ENCODE results near the gene DHX34. TPM values are rescaled to one million over a fixed set of nuclear protein-coding genes. Genes with fewer than 3 reads are reported as not detected.
A peak's percentile ranks its signal among the peaks of the same experiment; 100 is the strongest.

DHX34 gene
- polyA plus RNA-seq, 3 donors = 3.4 to 34.4 (median 3.8) TPM

DNA sequence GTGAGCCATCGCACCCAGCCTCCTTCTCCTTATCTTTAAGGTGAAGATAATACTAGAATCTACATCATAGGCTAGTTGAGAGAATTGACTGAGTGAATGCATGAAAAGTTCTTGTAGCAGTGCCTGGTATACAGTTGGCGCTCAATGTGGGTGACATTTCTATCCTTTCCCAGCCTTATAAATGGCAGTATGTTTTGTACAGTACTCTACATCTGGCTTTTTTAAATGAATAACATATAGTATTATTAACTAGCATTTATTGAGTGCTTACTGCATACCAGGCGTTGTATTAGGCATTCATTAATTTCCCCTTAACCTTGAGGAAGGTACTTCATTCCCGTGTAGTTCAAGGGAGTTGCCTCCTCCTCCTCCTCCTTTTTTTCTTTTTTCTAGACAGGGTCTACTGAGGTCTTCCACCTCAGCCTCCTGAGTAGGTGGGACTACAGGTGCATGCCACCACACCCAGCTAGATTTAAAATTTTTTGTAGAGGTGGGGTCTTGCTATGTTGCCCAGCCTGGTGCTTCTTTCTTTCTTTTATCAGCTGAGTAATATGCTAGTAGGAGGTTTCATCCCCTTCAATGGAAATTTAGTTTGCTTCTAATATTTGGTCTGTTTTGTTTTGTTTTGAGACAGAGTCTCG is 36.6 kb upstream of the DHX34 start:
- peak overlapping the region; percentile 90 for H3K4me2 ChIP-seq (replicated peaks; ENCODE audit: extremely low read depth, low read length, poor library complexity, severe bottlenecking)
- peak overlapping the region; percentile 15 for H3K9ac ChIP-seq (ENCODE audit: insufficient read depth, low read length, poor library complexity, severe bottlenecking)
- Mint-ChIP-seq H3K9me3 (peaks cover 0 to 9% (median 3%) of the 10 kb centered on the region in 7 donors), H3K27ac (peak overlapping the region; percentile 88 to 100 (median 99)), H3K4me1 (peaks cover 72% of the 10 kb centered on the region), H3K36me3 (peaks cover 64 to 68% of the 10 kb centered on the region in 2 donors), H3K27me3 (ENCODE audit: low read depth in 3 of 3) (peaks cover under 1 to 9% (median 3%) of the 10 kb centered on the region in 3 donors), H3K4me3 (peak overlapping the region; percentile 96 to 99)
- H3K79me2 ChIP-seq (ENCODE audit: insufficient read depth, low read length) = peaks cover 74% of the 10 kb centered on the region
- H3K4me3 ChIP-seq (replicated peaks in 1 of 3; ENCODE audit: low read depth in 2 of 3, low read length in 3 of 3) = peak overlapping the region; percentile 45 to 92 (median 92)
- intact Hi-C loops (cut with micrococcal nuclease) = no loop called here
- H3K9me3 ChIP-seq (replicated peaks in 1 of 2; ENCODE audit: control insufficient read depth in 1 of 2, insufficient read depth in 1 of 2, low read length in 2 of 2) = no peaks in the 10 kb centered on the region
- TF ChIP-seq, protein P1, sequence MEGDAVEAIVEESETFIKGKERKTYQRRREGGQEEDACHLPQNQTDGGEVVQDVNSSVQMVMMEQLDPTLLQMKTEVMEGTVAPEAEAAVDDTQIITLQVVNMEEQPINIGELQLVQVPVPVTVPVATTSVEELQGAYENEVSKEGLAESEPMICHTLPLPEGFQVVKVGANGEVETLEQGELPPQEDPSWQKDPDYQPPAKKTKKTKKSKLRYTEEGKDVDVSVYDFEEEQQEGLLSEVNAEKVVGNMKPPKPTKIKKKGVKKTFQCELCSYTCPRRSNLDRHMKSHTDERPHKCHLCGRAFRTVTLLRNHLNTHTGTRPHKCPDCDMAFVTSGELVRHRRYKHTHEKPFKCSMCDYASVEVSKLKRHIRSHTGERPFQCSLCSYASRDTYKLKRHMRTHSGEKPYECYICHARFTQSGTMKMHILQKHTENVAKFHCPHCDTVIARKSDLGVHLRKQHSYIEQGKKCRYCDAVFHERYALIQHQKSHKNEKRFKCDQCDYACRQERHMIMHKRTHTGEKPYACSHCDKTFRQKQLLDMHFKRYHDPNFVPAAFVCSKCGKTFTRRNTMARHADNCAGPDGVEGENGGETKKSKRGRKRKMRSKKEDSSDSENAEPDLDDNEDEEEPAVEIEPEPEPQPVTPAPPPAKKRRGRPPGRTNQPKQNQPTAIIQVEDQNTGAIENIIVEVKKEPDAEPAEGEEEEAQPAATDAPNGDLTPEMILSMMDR (IDR thresholded peaks at IDR 0.05) = no peak
- H3K27me3 ChIP-seq (ENCODE audit: control insufficient read depth in 2 of 2, insufficient read depth in 2 of 2, low read length in 2 of 2) = no peaks in the 10 kb centered on the region
- WGBS (ENCODE audit: insufficient coverage) = 83% methylated on average over 1 of the region's 5 CpGs
- peaks cover 64% of the 10 kb centered on the region for H4K20me1 ChIP-seq (ENCODE audit: insufficient read depth, low read length)
- peak overlapping the region; percentile 52 to 92 for H3K27ac ChIP-seq (ENCODE audit: low read depth in 1 of 2, low read length in 2 of 2)
- no peak for DNase-seq
- peaks cover 89 to 92% of the 10 kb centered on the region in 2 donors for H3K4me1 ChIP-seq (ENCODE audit: control insufficient read depth in 1 of 2, insufficient read depth in 2 of 2, low read length in 2 of 2)
- no peak overlapping the region for H2AFZ ChIP-seq (ENCODE audit: insufficient read depth, low read depth, low read length, poor library complexity, severe bottlenecking)
- peaks cover 19 to 33% of the 10 kb centered on the region in 2 donors for H3K36me3 ChIP-seq (replicated peaks in 1 of 2; ENCODE audit: control insufficient read depth in 1 of 2, insufficient read depth in 2 of 2, low read length in 2 of 2)

DNA sequence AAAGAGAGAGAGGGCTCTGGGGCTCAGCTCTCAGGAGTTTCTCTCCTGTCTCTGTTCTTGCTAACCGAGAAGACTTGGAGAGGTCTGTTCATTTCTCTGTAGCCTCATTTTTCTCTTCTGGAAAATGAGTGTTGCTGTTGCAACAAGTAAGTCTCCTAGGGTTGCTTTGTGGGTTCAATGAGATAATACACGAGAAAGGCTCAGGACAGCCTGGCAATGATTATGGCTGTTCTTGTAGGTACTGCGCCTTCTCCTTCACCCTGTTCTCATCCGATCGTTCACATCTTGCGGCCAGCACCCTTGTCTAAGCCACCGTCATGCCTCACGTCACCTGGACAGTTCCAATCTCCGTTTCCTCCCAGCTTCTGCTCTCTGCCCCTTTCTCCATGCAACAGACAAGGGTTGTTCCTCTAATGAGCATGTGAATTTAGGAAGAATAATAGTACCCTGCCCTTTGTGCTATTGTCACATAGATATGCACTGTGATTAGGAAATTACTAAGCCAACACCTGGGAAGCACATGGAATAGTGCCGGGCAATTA is 35.3 kb upstream of the DHX34 start:
- peaks cover 0 to 11% (median 3%) of the 10 kb centered on the region in 7 donors for H3K9me3 Mint-ChIP-seq
- intact Hi-C loops (cut with micrococcal nuclease) = no loop called here
- peaks cover 70% of the 10 kb centered on the region for H3K4me1 Mint-ChIP-seq
- peaks cover 80 to 90% of the 10 kb centered on the region in 2 donors for H3K4me1 ChIP-seq (ENCODE audit: control insufficient read depth in 1 of 2, insufficient read depth in 2 of 2, low read length in 2 of 2)
- peaks cover 19 to 47% of the 10 kb centered on the region in 2 donors for H3K36me3 ChIP-seq (replicated peaks in 1 of 2; ENCODE audit: control insufficient read depth in 1 of 2, insufficient read depth in 2 of 2, low read length in 2 of 2)
- H3K4me3 ChIP-seq (replicated peaks in 1 of 3; ENCODE audit: low read depth in 2 of 3, low read length in 3 of 3) = peak overlapping the region in 1 of 3 experiments; percentile 92
- no CpG with 5 or more reads among the region's 10 CpGs for WGBS (ENCODE audit: insufficient coverage)
- H3K27ac ChIP-seq (ENCODE audit: low read depth in 1 of 2, low read length in 2 of 2) = peak overlapping the region; percentile 52 to 92
- TF ChIP-seq, protein P1 (IDR thresholded peaks at IDR 0.05) = no peak
- peak overlapping the region; percentile 75 to 99 for H3K4me3 Mint-ChIP-seq
- no peaks in the 10 kb centered on the region for H3K9me3 ChIP-seq (replicated peaks in 1 of 2; ENCODE audit: control insufficient read depth in 1 of 2, insufficient read depth in 1 of 2, low read length in 2 of 2)
- H3K27me3 Mint-ChIP-seq (ENCODE audit: low read depth in 3 of 3) = peaks cover 3 to 14% (median 3%) of the 10 kb centered on the region in 3 donors
- H4K20me1 ChIP-seq (ENCODE audit: insufficient read depth, low read length) = peaks cover 74% of the 10 kb centered on the region
- peak overlapping the region; percentile 88 to 100 (median 96) for H3K27ac Mint-ChIP-seq
- H3K79me2 ChIP-seq (ENCODE audit: insufficient read depth, low read length) = peaks cover 85% of the 10 kb centered on the region
- peak overlapping the region; percentile 90 for H3K4me2 ChIP-seq (replicated peaks; ENCODE audit: extremely low read depth, low read length, poor library complexity, severe bottlenecking)
- H3K9ac ChIP-seq (ENCODE audit: insufficient read depth, low read length, poor library complexity, severe bottlenecking) = no peak overlapping the region
- H2AFZ ChIP-seq (ENCODE audit: insufficient read depth, low read depth, low read length, poor library complexity, severe bottlenecking) = no peak overlapping the region
- no peak for DNase-seq
- no peaks in the 10 kb centered on the region for H3K27me3 ChIP-seq (ENCODE audit: control insufficient read depth in 2 of 2, insufficient read depth in 2 of 2, low read length in 2 of 2)
- H3K36me3 Mint-ChIP-seq = peaks cover 75 to 81% of the 10 kb centered on the region in 2 donors
